HCT116 (cell line): ENCODE data around the gene RNU5B-1. TPM values are rescaled to one million over a fixed set of nuclear protein-coding genes. Genes with fewer than 3 reads are reported as not detected.
A peak's percentile ranks its signal among the peaks of the same experiment; 100 is the strongest.
"Not testable (repeated sequence)": the region's sequence is repeated elsewhere in the genome, so short reads cannot be mapped to it uniquely, and the experiment has no call there.

Source experiments
- ATAC-seq: fragments of 200-7000 bp; cut with Tn5 transposase; 2 replicates; pipeline ENCODE4 v1.9.1; 2020; ENCODE audit warnings: mild to moderate bottlenecking, moderate library complexity
- BruUV-seq: library from RNA; stranded (reverse); fragments of 400-500 nt; replicated peaks from 2 replicates; lab custom pipeline; 2021; lab: Mats Ljungman, UMichigan
- CTCF ChIA-PET: fragments of 300-600 bp; sonication (Branson Sonifier 250); formaldehyde crosslinking; loops from one replicate; lab custom pipeline; 2021; ENCODE audit warnings: antibody characterized with exemption; lab: Charles Lee
- POLR2A ChIA-PET: fragments of 300-600, 350-600 bp; sonication (Branson Sonifier 250); formaldehyde crosslinking; loops from one replicate; lab custom pipeline; 2021; ENCODE audit warnings: antibody characterized with exemption; lab: Charles Lee
- RAD21 ChIA-PET, 2 experiments: fragments of 300-600 bp; sonication (Branson Sonifier 250); formaldehyde crosslinking; loops; one replicate each; lab custom pipeline; 2023; ENCODE audit warnings: low total read pairs in 2 of 2; ENCODE audit not compliant: uncharacterized antibody in 2 of 2, unreplicated experiment in 2 of 2, low non-redundant PET in 1 of 2; lab: Charles Lee
- DNase-seq: peaks from one replicate; pipeline ENCODE4 v3.0.0-alpha.2; 2010; ENCODE audit warnings: low read depth, low spot score
- H2AFZ ChIP-seq: fragments of 200-600 bp; shearing (Covaris generic), sonication (generic); 2 replicates; pipeline ENCODE4 v1.6.1; 2017; ENCODE audit warnings: low read depth, mixed run types, mixed read lengths, antibody characterized with exemption, low read length; ENCODE audit not compliant: poor library complexity, severe bottlenecking
- H3K27ac ChIP-seq: 2 replicates; pipeline ENCODE4 v1.5.1; 2012; ENCODE audit warnings: low read depth, low read length
- H3K27me3 ChIP-seq: fragments of 200-600 bp; sonication (generic); 2 replicates; pipeline ENCODE4 v1.6.1; 2016; ENCODE audit warnings: mixed run types, low read length, mixed read lengths; ENCODE audit not compliant: insufficient read depth
- H3K36me3 ChIP-seq, 2 experiments: fragments of 200-500 bp in 1 of 2; fragments of 200-600 bp in 1 of 2; sonication (Bioruptor generic) in 1 of 2; sonication (generic) in 1 of 2; 2 replicates each; pipeline versions ENCODE4 v1.5.1 to v1.6.1; 2014 to 2016; ENCODE audit warnings: low read length in 2 of 2, inconsistent platforms in 1 of 2, mixed read lengths in 1 of 2, mixed run types in 1 of 2; ENCODE audit not compliant: insufficient read depth in 2 of 2, control insufficient read depth in 1 of 2
- H3K4me1 ChIP-seq, 2 experiments: fragments of 200-600 bp in 1 of 2; sonication (generic) in 1 of 2; 2 replicates each; pipeline versions ENCODE4 v1.5.1 to v1.6.1; 2012 to 2017; ENCODE audit warnings: low read length in 2 of 2, inconsistent platforms in 1 of 2, mild to moderate bottlenecking in 1 of 2, mixed read lengths in 1 of 2, mixed run types in 1 of 2, moderate library complexity in 1 of 2; ENCODE audit not compliant: insufficient read depth in 2 of 2, control insufficient read depth in 1 of 2
- H3K4me2 ChIP-seq: fragments of 200-600 bp; sonication (generic); 2 replicates; pipeline ENCODE4 v1.6.1; 2017; ENCODE audit warnings: mixed run types, low read length, mixed read lengths
- H3K4me3 ChIP-seq, 2 experiments: fragments of 200-600 bp in 1 of 2; sonication (generic) in 1 of 2; replicated peaks in 1 of 2; 2 replicates each; pipeline ENCODE4 v1.5.1; 2011 to 2016; ENCODE audit warnings: low read length in 2 of 2, control low read depth in 1 of 2, low read depth in 1 of 2, mild to moderate bottlenecking in 1 of 2, mixed read lengths in 1 of 2, mixed run types in 1 of 2
- H3K79me2 ChIP-seq: fragments of 200-600 bp; sonication (generic); 2 replicates; pipeline ENCODE4 v1.6.1; 2017; ENCODE audit warnings: mild to moderate bottlenecking, mixed run types, low read length, moderate library complexity, mixed read lengths; ENCODE audit not compliant: insufficient read depth
- H3K9ac ChIP-seq: fragments of 200-600 bp; sonication (generic); 2 replicates; pipeline ENCODE4 v1.6.1; 2016; ENCODE audit warnings: low read length, mixed read lengths
- H3K9me2 ChIP-seq: fragments of 200-600 bp; sonication (generic), shearing (Covaris generic); 2 replicates; pipeline ENCODE4 v1.6.1; 2017; ENCODE audit warnings: mixed run types, mild to moderate bottlenecking, moderate library complexity; ENCODE audit not compliant: insufficient read depth
- H3K9me3 ChIP-seq, 2 experiments: fragments of 200-500 bp in 1 of 2; fragments of 200-600 bp in 1 of 2; sonication (Bioruptor generic) in 1 of 2; sonication (generic) in 1 of 2; 2 replicates each; pipeline ENCODE4 v1.6.1; 2014 to 2017; ENCODE audit warnings: low read length in 2 of 2, mixed read lengths in 2 of 2, inconsistent platforms in 1 of 2, low read depth in 1 of 2, mild to moderate bottlenecking in 1 of 2, mixed run types in 1 of 2, moderate library complexity in 1 of 2; ENCODE audit not compliant: control insufficient read depth in 1 of 2, insufficient read depth in 1 of 2
- H4K20me1 ChIP-seq: fragments of 200-600 bp; sonication (generic), shearing (Covaris generic); 2 replicates; pipeline ENCODE4 v1.6.1; 2017; ENCODE audit warnings: mixed run types, mild to moderate bottlenecking, moderate library complexity; ENCODE audit not compliant: insufficient read depth
- POLR2A ChIP-seq: IDR thresholded peaks from 2 replicates; pipeline ENCODE4 v1.7.0; 2011; ENCODE audit warnings: borderline replicate concordance; ENCODE audit not compliant: insufficient read depth, insufficient read length; ENCODE audit errors: extremely low read depth
- RAD21 ChIP-seq: IDR thresholded peaks from 2 replicates; pipeline ENCODE4 v1.6.1; 2012; ENCODE audit warnings: low read depth, mild to moderate bottlenecking
- intact Hi-C: fragments of 100-400 bp; cut with micrococcal nuclease; formaldehyde crosslinking; loops from 2 replicates; pipeline ENCODE4 v1.10.0; 2022
- total RNA-seq: library from RNA; stranded (reverse); gene quantifications from one replicate; pipeline ENCODE4 v1.2.1, GENCODE V29; 2021; ENCODE audit not compliant: unreplicated experiment
- TF ChIP-seq, protein P1 (sequence below), 3 experiments: fragments of 200-600 bp in 1 of 3; sonication (generic) in 1 of 3; IDR thresholded peaks in 2 of 3; conservative IDR thresholded peaks in 1 of 3; 2 replicates each; pipeline ENCODE4 v1.5.1; 2012 to 2017; ENCODE audit warnings: low read depth in 2 of 3, low read length in 2 of 3, antibody characterized with exemption in 1 of 3, borderline replicate concordance in 1 of 3, control low read depth in 1 of 3, mild to moderate bottlenecking in 1 of 3, mixed read lengths in 1 of 3, mixed run types in 1 of 3, moderate library complexity in 1 of 3; ENCODE audit not compliant: insufficient read depth in 1 of 3

The RNU5B-1 gene
- total RNA-seq, 1 experiment from 2014 or later = not detected

DNA sequence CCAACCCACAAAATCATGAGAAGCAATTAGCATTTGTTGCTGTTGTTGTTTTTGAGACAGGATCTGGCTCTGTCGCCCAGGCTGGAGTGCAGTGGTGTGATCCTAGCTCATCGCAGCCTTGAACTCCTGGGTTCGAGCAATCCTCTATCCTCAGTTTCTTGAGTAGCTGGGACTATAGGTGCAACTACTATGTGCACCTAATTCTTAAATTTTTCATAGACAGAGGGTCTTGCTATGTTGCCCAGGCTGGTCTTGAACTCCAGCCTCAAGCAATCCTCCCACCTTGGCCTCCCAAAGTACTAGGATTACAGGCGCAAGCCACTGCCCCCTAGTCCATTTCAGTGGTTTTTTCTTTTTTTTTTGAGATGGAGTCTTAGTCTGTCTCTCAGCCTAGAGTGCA lies 36.1 kb upstream of the RNU5B-1 start:
- CTCF ChIA-PET = no interaction called here

DNA sequence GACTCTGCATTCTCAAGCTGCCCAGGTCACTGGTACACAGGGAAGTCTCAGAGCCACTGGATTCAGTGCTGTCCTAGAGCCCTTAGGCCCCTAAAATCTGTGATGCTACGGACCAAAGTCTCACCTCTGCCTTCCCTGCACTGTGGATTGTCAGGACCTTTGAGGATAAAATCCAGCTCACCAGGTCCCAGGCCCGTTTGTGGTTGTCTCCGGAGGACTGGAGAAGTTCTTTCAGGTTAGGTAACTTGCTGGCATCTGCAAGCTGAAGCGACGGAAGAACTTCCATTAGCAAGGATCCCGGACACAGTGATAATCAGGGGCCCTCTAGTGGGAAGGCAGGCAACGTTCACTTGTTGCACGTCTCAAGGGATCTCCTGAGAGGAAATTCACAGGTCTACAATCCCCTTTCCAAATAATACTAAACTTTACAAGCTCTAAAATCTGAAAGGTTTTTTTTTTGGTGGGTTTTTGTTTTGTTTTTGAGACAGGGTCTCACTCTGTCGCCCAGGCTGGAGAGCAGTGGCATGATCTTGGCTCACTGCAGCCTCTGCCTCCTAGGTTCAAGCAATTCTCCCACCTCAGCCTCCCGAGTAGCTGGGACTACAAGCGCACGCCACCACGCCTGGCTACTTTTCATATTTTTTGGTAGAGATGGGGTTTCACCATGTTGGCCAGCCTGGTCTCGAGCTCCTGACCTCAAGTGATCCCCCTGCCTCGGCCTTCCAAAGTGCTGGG lies 33.5 kb upstream of the RNU5B-1 start:
- TF ChIP-seq RAD21 = peak; percentile 63
- TF ChIP-seq, protein P1, sequence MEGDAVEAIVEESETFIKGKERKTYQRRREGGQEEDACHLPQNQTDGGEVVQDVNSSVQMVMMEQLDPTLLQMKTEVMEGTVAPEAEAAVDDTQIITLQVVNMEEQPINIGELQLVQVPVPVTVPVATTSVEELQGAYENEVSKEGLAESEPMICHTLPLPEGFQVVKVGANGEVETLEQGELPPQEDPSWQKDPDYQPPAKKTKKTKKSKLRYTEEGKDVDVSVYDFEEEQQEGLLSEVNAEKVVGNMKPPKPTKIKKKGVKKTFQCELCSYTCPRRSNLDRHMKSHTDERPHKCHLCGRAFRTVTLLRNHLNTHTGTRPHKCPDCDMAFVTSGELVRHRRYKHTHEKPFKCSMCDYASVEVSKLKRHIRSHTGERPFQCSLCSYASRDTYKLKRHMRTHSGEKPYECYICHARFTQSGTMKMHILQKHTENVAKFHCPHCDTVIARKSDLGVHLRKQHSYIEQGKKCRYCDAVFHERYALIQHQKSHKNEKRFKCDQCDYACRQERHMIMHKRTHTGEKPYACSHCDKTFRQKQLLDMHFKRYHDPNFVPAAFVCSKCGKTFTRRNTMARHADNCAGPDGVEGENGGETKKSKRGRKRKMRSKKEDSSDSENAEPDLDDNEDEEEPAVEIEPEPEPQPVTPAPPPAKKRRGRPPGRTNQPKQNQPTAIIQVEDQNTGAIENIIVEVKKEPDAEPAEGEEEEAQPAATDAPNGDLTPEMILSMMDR (IDR thresholded peaks at IDR 0.05 in 2 of 3, conservative IDR thresholded peaks at IDR 0.05 in 1 of 3; ENCODE audit: borderline replicate concordance in 1 of 3, insufficient read depth in 1 of 3, low read depth in 2 of 3, low read length in 2 of 3) = peak; percentile 35 to 72 (median 69); a peak in 5 of 6 replicates
- H3K27me3 ChIP-seq, H3K79me2 ChIP-seq, POLR2A ChIA-PET, H3K9ac ChIP-seq, H3K27ac ChIP-seq, H3K4me3 ChIP-seq, DNase-seq, H3K4me2 ChIP-seq, H4K20me1 ChIP-seq, H3K9me2 ChIP-seq, H2AFZ ChIP-seq, H3K9me3 ChIP-seq, BruUV-seq, H3K36me3 ChIP-seq: not testable (repeated sequence)
- peaks cover 6 to 11% of the 10 kb centered on the region in 2 experiments for H3K4me1 ChIP-seq
- intact Hi-C loops = loop anchor here (1.0 to 10.0 kb wide), 2 partner anchors 82 to 536 kb away; no protein-coding TSS in a partner anchor
- ChIA-PET CTCF (interaction anchor here (0.6 to 1.4 kb wide), 6 partner anchors 8 to 217 kb away, joined by 3 to 5 read pairs (median 4); no protein-coding TSS in a partner anchor), RAD21 (interaction anchor here in 1 of 2 experiments (1.3 kb wide), 1 partner anchor 81 kb away, joined by 3 read pairs; no protein-coding TSS in a partner anchor)
- peak; percentile 90 for ATAC-seq

More for the DNA sequence above, 36.1 kb upstream of the RNU5B-1 start:
- TF ChIP-seq POLR2A = no peak
- TF ChIP-seq, protein P1 (IDR thresholded peaks at IDR 0.05 in 2 of 3, conservative IDR thresholded peaks at IDR 0.05 in 1 of 3; ENCODE audit: borderline replicate concordance in 1 of 3, insufficient read depth in 1 of 3, low read depth in 2 of 3, low read length in 2 of 3) = no peak
- POLR2A ChIA-PET = no interaction called here
- Histone ChIP-seq H3K4me3 (no peak overlapping the region), H3K36me3 (no peaks in the 10 kb centered on the region; a peak in 1 of 4 replicates), H3K27me3 (no peaks in the 10 kb centered on the region), H3K9me3 (no peaks in the 10 kb centered on the region), H2AFZ (no peak overlapping the region), H3K4me2 (no peak overlapping the region), H3K4me1 (no peaks in the 10 kb centered on the region), H3K9ac (no peak overlapping the region), H4K20me1 (no peaks in the 10 kb centered on the region), H3K27ac (no peak overlapping the region), H3K79me2 (no peaks in the 10 kb centered on the region), H3K9me2 (no peaks in the 10 kb centered on the region)
- BruUV-seq = no TSS peak
- intact Hi-C loops = no loop called here
- no peak for ATAC-seq
- no peak for DNase-seq
- RAD21 ChIA-PET = no interaction called here
